A549 (cell line): ENCODE data around the gene LXN. TPM values are rescaled to one million over a fixed set of nuclear protein-coding genes. Genes with fewer than 3 reads are reported as not detected.
A peak's percentile ranks its signal among the peaks of the same experiment; 100 is the strongest.

ENCODE experiments used
- ATAC-seq, 2 experiments: fragments of 200-7000 bp in 1 of 2; fragments of >200 bp in 1 of 2; cut with Nextera tagmentation in 1 of 2; cut with Tn5 transposase in 1 of 2; 3 replicates each; pipeline versions ENCODE4 v1.8.0 to v1.9.1; 2018 to 2020; ENCODE audit warnings: mild to moderate bottlenecking in 1 of 2, moderate library complexity in 1 of 2
- CTCF ChIA-PET: fragments of 300-600 bp; sonication (Branson Sonifier 250); formaldehyde crosslinking; extraction: SDS; loops from one replicate; lab custom pipeline; 2021; ENCODE audit warnings: antibody characterized with exemption, inconsistent platforms; lab: Yijun Ruan, JAX
- POLR2A ChIA-PET: fragments of 350-600 bp; formaldehyde crosslinking; extraction: SDS; loops from one replicate; lab custom pipeline; 2021; ENCODE audit warnings: antibody characterized with exemption, inconsistent platforms; lab: Yijun Ruan, JAX
- DNase-seq, 2 experiments: peaks; one replicate each; pipeline versions ENCODE4 v3.0.0 to v3.0.0-alpha.2; 2011 to 2016; ENCODE audit warnings: low read depth in 1 of 2, low spot score in 1 of 2
- FAIRE-seq: peaks from 2 replicates; lab custom pipeline; 2011; peaks lifted over from hg19 to GRCh38; lab: Jason Lieb, UNC
- H3K27ac ChIP-seq, 2 experiments: fragments of >200 bp; sonication (Bioruptor Twin); formaldehyde crosslinking; 3 replicates each; pipeline ENCODE4 v1.5.1; 2016 to 2017
- H3K4me1 ChIP-seq: fragments of >200 bp; sonication (Bioruptor Twin); formaldehyde crosslinking; 3 replicates; pipeline ENCODE4 v1.6.1; 2016
- H3K4me2 ChIP-seq: fragments of >200 bp; sonication (Bioruptor Twin); formaldehyde crosslinking; 3 replicates; pipeline ENCODE4 v1.6.1; 2016
- H3K4me3 ChIP-seq: fragments of >200 bp; sonication (Bioruptor Twin); formaldehyde crosslinking; 3 replicates; pipeline ENCODE4 v1.5.1; 2016
- H3K9me3 ChIP-seq: fragments of >200 bp; sonication (Bioruptor Twin); formaldehyde crosslinking; 3 replicates; pipeline ENCODE4 v1.6.1; 2016
- ATOH8 ChIP-seq: fragments of 250-450 bp; sonication (Bioruptor Pico); IDR thresholded peaks from 2 replicates; pipeline ENCODE4 v1.5.0; 2020; ENCODE audit warnings: low read depth, mild to moderate bottlenecking, moderate library complexity
- BHLHE40 ChIP-seq: IDR thresholded peaks from 2 replicates; pipeline ENCODE4 v1.6.1; 2012; ENCODE audit warnings: low read depth, low read length, inconsistent platforms
- CHD2 ChIP-seq: fragments of 150-350 bp; IDR thresholded peaks from 2 replicates; pipeline ENCODE4 v1.6.1; 2014; ENCODE audit warnings: low read length; ENCODE audit not compliant: partially characterized antibody
- CHD4 ChIP-seq: fragments of 200-600 bp; sonication (generic); IDR thresholded peaks from 2 replicates; pipeline ENCODE4 v1.6.1; 2016; ENCODE audit warnings: antibody characterized with exemption, mild to moderate bottlenecking, borderline replicate concordance
- CTCF ChIP-seq: fragments of >200 bp; sonication (Bioruptor Twin); formaldehyde crosslinking; IDR thresholded peaks from 3 replicates; pipeline ENCODE4 v1.5.1; 2016
- ELK1 ChIP-seq: fragments of 150-350 bp; IDR thresholded peaks from 2 replicates; pipeline ENCODE4 v1.6.1; 2014; ENCODE audit warnings: low read depth, mild to moderate bottlenecking, low read length
- HEYL ChIP-seq: fragments of 250-450 bp; sonication (Bioruptor Pico); IDR thresholded peaks from 2 replicates; pipeline ENCODE4 v1.8.0; 2021; ENCODE audit warnings: mild to moderate bottlenecking, moderate library complexity
- JUN ChIP-seq, 2 experiments: fragments of >200 bp; sonication (Bioruptor Twin); formaldehyde crosslinking; IDR thresholded peaks; 2 replicates in 1 of 2; 3 replicates in 1 of 2; pipeline ENCODE4 v1.6.1; 2016 to 2017
- KDM5A ChIP-seq: fragments of 200-600 bp; sonication (generic); IDR thresholded peaks from 2 replicates; pipeline ENCODE4 v1.6.1; 2016; ENCODE audit warnings: antibody characterized with exemption, mild to moderate bottlenecking
- MAFK ChIP-seq: fragments of 450-650 bp; IDR thresholded peaks from 2 replicates; pipeline ENCODE4 v1.6.1; 2014; ENCODE audit not compliant: partially characterized antibody
- MAX ChIP-seq: IDR thresholded peaks from 2 replicates; pipeline ENCODE4 v1.6.1; 2012
- MYC ChIP-seq: IDR thresholded peaks from 2 replicates; pipeline ENCODE4 v1.6.1; 2012; ENCODE audit warnings: mild to moderate bottlenecking, inconsistent platforms, low read length, improper control_type of control experiment, borderline replicate concordance
- NFE2L2 ChIP-seq: fragments of 150-350 bp; conservative IDR thresholded peaks from 2 replicates; pipeline ENCODE4 v1.6.1; 2014; ENCODE audit warnings: low read length
- NPAS2 ChIP-seq: fragments of 250-450 bp; sonication (Bioruptor Pico); IDR thresholded peaks from 2 replicates; pipeline ENCODE4 v1.8.0; 2022; ENCODE audit warnings: mild to moderate bottlenecking, moderate library complexity, borderline replicate concordance
- POLR2A ChIP-seq: IDR thresholded peaks from 2 replicates; pipeline ENCODE4 v1.6.1; 2012; ENCODE audit warnings: mild to moderate bottlenecking, low read length
- RFX5 ChIP-seq: fragments of 450-650 bp; IDR thresholded peaks from 2 replicates; pipeline ENCODE4 v1.7.1; 2014; ENCODE audit warnings: antibody characterized with exemption, mild to moderate bottlenecking, moderate library complexity
- RNF2 ChIP-seq: fragments of 200-600 bp; sonication (generic); IDR thresholded peaks from 2 replicates; pipeline ENCODE4 v1.6.1; 2016; ENCODE audit warnings: low read depth, mild to moderate bottlenecking, antibody characterized with exemption, moderate library complexity, borderline replicate concordance
- ZFP36 ChIP-seq: fragments of 450-650 bp; IDR thresholded peaks from 2 replicates; pipeline ENCODE4 v1.6.1; 2014; ENCODE audit warnings: borderline replicate concordance; ENCODE audit not compliant: partially characterized antibody
- ZSCAN20 ChIP-seq: fragments of 250-450 bp; sonication (Bioruptor Pico); IDR thresholded peaks from 2 replicates; pipeline ENCODE4 v1.8.0; 2022; ENCODE audit warnings: mild to moderate bottlenecking, moderate library complexity
- WGBS: methylation state at CpG from one replicate; pipeline ENCODE4 v1.1.6; 2017; ENCODE audit errors: missing lambda C conversion rate; 5-methylcytosine and 5-hydroxymethylcytosine counted together
- polyA plus RNA-seq, 4 experiments: library from polyadenylated mRNA; depleted of rRNA in 3 of 4; stranded (reverse); fragments of >200 nt; fragmentation: RNase III in 1 of 4; extraction: RNeasy Plus Mini Kit Qiagen cat#74134 plus additional on column Dnase treatment in 1 of 4; gene quantifications; 2 replicates in 3 of 4; 3 replicates in 1 of 4; pipeline ENCODE4 v1.2.3, GENCODE V29; 2011 to 2017

Gene LXN
- polyA plus RNA-seq, 2 of the 4 experiments (the other 2 are of a cell fraction): 37.9 to 131 TPM

- ATAC-seq (no peak), DNase-seq (no peak), FAIRE-seq (no peak)
- no peaks in the 10 kb centered on the region for H3K9me3 ChIP-seq
- TF ChIP-seq BHLHE40 (no peak), JUN (IDR thresholded peaks at IDR 0.05) (no peak), ATOH8 (CRISPR knock-in tag) (no peak), KDM5A (no peak), CTCF (no peak), MAFK (no peak), POLR2A (no peak), MYC (no peak), CHD4 (no peak)
- no peak overlapping the region for H3K4me3 ChIP-seq
- H3K4me2 ChIP-seq: no peak overlapping the region
- POLR2A ChIA-PET: no interaction called here
- peak overlapping the region in 1 of 2 experiments; percentile 74; a peak in 3 of 6 replicates for H3K27ac ChIP-seq
- H3K4me1 ChIP-seq: peaks cover 55% of the 10 kb centered on the region
- 67% methylated on average over 4 of the region's 4 CpGs for WGBS
- CTCF ChIA-PET: interaction anchor here (0.6 to 12.4 kb wide), 4 partner anchors 10 to 807 kb away, joined by 3 to 71 read pairs (median 10); no protein-coding TSS in a partner anchor
These were observed 38.2 kb upstream of the LXN start for GRCh38 chr3:158710601-158711000.

GRCh38 chr3:158709666-158710083 lies 37.2 kb upstream of the LXN start:
- no peak for FAIRE-seq
- no peaks in the 10 kb centered on the region for H3K9me3 ChIP-seq
- ATAC-seq: peak; percentile 82 to 85
- TF ChIP-seq ELK1 (no peak), MAX (peak; percentile 34; the same call in 1 of the 2 replicates)
- no peak overlapping the region for H3K4me3 ChIP-seq
- WGBS: 51% methylated on average over 4 of the region's 4 CpGs
- peaks cover 55% of the 10 kb centered on the region for H3K4me1 ChIP-seq
- ChIA-PET CTCF (interaction anchor here (0.6 to 12.4 kb wide), 5 partner anchors 14 to 806 kb away, joined by 3 to 71 read pairs (median 3); no protein-coding TSS in a partner anchor), POLR2A (no interaction called here)
- no peak overlapping the region for H3K4me2 ChIP-seq
- DNase-seq: peak in 1 of 2 experiments; percentile 54
- H3K27ac ChIP-seq: peak overlapping the region in 1 of 2 experiments; percentile 74; a peak in 4 of 6 replicates

- peak overlapping the region in 1 of 2 experiments; percentile 32; a peak in 4 of 6 replicates for H3K27ac ChIP-seq
- POLR2A ChIA-PET: no interaction called here
These were observed 31.1 kb upstream of the LXN start for GRCh38 chr3:158703566-158703965.

More at GRCh38 chr3:158703566-158703965, 31.1 kb upstream of the LXN start:
- Histone ChIP-seq H3K4me1 (peaks cover 34% of the 10 kb centered on the region), H3K9me3 (no peaks in the 10 kb centered on the region), H3K4me2 (peak overlapping the region; percentile 42; the same call in 2 of the 3 replicates), H3K4me3 (no peak overlapping the region)
- 97% methylated on average over 1 of the region's 1 CpG for WGBS
- FAIRE-seq: no peak
- TF ChIP-seq RNF2 (no peak), MAX (no peak), RFX5 (no peak), NPAS2 (CRISPR knock-in tag) (no peak), CHD2 (no peak), HEYL (CRISPR knock-in tag) (no peak), NFE2L2 (no peak), KDM5A (no peak), BHLHE40 (no peak), ZSCAN20 (CRISPR knock-in tag) (no peak), ELK1 (no peak), ZFP36 (no peak)
- no peak for DNase-seq
- CTCF ChIA-PET: interaction anchor here (0.8 to 1.7 kb wide), 10 partner anchors 10 to 88 kb away, joined by 3 to 8 read pairs (median 3); partner anchors contain the start of gene LXN
- no peak for ATAC-seq
